Type B pancreatic cell (in vitro differentiated cells): Measurements from ENCODE around the gene NTHL1. TPM values are rescaled to one million over a fixed set of nuclear protein-coding genes. Genes with fewer than 3 reads are reported as not detected.
"Not testable (repeated sequence)": the region's sequence is repeated elsewhere in the genome, so short reads cannot be mapped to it uniquely, and the experiment has no call there.

ENCODE experiments used
- DNase-seq: peaks from one replicate; pipeline ENCODE4 v3.0.0; 2021; ENCODE audit warnings: mixed read lengths; ENCODE audit not compliant: unreplicated experiment; ENCODE audit errors: extremely low spot score
- H3K27ac Mint-ChIP-seq: 2 replicates; pipeline ENCODE4 v1.8.0; 2021; ENCODE audit warnings: mild to moderate bottlenecking, mixed read lengths
- H3K27me3 Mint-ChIP-seq: 2 replicates; pipeline ENCODE4 v1.8.0; 2021; ENCODE audit warnings: mixed read lengths
- H3K36me3 Mint-ChIP-seq: 2 replicates; pipeline ENCODE4 v1.8.0; 2021; ENCODE audit warnings: mixed read lengths
- H3K4me1 Mint-ChIP-seq: one replicate; pipeline ENCODE4 v1.8.0; 2021; ENCODE audit warnings: mixed read lengths; ENCODE audit not compliant: unreplicated experiment
- H3K4me3 Mint-ChIP-seq: 2 replicates; pipeline ENCODE4 v1.8.0; 2021; ENCODE audit warnings: mild to moderate bottlenecking, mixed read lengths
- H3K9me3 Mint-ChIP-seq: 2 replicates; pipeline ENCODE4 v1.8.0; 2021; ENCODE audit warnings: mixed read lengths
- total RNA-seq: library from RNA; stranded (reverse); gene quantifications from 2 replicates; pipeline ENCODE4 v1.2.1, GENCODE V29; 2021; ENCODE audit warnings: low replicate concordance
- TF ChIP-seq, protein P1 (sequence below): fragments of 200-600 bp; sonication (generic); conservative IDR thresholded peaks from 2 replicates; pipeline ENCODE4 v1.5.0; 2021; ENCODE audit warnings: antibody characterized with exemption, mild to moderate bottlenecking

NTHL1 gene
- total RNA-seq, 1 donor from 2014 or later = 37.6 TPM

DNA sequence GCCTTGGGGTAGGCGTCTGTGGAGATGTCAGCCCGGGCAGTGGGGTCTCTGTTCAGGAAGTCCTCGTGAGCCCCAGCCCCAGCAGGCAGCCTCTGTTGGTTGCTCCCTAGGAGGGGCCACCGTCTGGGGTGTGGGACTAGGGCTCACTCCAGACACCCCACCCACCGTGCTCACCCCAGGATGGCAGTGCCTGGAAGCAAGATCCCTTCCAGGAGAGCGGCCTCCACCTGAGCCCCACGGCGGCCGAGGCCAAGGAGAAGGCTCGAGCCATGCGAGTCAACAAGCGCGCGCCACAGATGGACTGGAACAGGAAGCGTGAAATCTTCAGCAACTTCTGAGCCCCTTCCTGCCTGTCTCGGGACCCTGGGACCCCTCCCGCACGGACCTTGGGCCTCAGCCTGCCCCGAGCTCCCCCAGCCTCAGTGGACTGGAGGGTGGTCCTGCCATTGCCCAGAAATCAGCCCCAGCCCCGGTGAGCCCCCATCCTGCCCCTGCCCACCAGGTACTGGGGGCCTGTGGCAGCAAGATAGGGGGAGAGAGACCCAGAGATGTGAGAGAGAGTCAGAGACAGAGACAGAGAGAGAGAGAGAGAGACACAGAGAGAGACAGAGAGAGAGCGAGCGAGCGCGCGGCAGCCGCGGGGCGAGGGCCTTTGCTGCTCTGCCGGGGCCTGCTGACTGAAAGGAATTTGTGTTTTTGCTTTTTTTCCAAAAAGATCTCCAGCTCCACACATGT lies 9.8 kb downstream of the NTHL1 start:
- H3K27me3 Mint-ChIP-seq = no peaks in the 10 kb centered on the region
- H3K4me1 Mint-ChIP-seq = peaks cover 10% of the 10 kb centered on the region
- no peak for DNase-seq
- peak overlapping the region; percentile 77 for H3K27ac Mint-ChIP-seq
- H3K36me3 Mint-ChIP-seq = no peaks in the 10 kb centered on the region
- no peaks in the 10 kb centered on the region for H3K9me3 Mint-ChIP-seq
- H3K4me3 Mint-ChIP-seq = peak overlapping the region; percentile 62
- TF ChIP-seq, protein P1, sequence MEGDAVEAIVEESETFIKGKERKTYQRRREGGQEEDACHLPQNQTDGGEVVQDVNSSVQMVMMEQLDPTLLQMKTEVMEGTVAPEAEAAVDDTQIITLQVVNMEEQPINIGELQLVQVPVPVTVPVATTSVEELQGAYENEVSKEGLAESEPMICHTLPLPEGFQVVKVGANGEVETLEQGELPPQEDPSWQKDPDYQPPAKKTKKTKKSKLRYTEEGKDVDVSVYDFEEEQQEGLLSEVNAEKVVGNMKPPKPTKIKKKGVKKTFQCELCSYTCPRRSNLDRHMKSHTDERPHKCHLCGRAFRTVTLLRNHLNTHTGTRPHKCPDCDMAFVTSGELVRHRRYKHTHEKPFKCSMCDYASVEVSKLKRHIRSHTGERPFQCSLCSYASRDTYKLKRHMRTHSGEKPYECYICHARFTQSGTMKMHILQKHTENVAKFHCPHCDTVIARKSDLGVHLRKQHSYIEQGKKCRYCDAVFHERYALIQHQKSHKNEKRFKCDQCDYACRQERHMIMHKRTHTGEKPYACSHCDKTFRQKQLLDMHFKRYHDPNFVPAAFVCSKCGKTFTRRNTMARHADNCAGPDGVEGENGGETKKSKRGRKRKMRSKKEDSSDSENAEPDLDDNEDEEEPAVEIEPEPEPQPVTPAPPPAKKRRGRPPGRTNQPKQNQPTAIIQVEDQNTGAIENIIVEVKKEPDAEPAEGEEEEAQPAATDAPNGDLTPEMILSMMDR = no peak

DNA sequence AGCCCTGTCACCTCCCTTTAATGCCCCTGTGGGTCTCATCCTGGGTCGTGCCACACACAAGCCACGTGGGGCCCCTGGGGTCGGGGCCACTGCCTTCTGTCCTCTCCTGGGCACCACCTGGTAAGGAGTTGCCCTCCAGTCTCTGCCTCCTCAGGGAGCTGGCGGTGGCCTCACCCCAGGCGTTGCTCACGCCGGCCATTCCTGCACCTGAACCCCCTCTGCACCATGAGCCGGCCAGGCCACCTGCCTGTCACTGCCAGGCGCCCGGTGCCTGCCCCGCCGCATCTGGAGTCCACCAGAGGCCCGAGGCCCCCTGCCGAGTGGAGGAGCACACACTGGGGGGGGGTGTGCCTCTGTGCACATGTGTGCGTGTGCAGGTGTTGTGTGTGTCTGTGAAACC lies 10.5 kb downstream of the NTHL1 start:
- TF ChIP-seq, protein P1 = no peak
- no peak for DNase-seq
- Mint-ChIP-seq H3K36me3 (no peaks in the 10 kb centered on the region), H3K27me3 (no peaks in the 10 kb centered on the region), H3K27ac (no peak overlapping the region), H3K9me3 (no peaks in the 10 kb centered on the region), H3K4me3 (no peak overlapping the region), H3K4me1 (peaks cover 10% of the 10 kb centered on the region)

DNA sequence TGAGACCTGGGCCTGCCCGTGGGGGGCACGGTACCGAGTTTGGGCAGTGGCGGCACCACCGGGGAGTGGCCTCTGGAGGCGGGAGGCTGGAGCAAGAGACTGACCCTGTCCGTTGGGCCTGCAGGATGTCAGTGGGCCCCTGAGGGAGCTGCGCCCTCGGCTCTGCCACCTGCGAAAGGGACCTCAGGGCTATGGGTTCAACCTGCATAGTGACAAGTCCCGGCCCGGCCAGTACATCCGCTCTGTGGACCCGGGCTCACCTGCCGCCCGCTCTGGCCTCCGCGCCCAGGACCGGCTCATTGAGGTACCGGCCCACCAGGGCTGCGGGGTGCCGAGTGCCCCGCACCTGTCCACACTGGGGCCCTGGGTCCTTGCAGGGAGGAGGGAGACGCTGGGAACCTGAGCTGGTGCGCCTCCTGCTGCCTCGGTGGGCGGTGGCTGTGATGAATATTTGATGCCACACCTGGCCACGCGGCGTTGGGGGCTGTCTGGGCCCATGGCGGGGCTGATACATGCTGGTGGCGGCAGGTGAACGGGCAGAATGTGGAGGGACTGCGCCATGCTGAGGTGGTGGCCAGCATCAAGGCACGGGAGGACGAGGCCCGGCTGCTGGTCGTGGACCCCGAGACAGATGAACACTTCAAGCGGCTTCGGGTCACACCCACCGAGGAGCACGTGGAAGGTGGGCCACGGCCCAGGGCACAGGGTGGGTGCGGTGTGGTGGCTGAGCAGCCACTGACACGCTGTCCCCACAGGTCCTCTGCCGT lies 11.3 kb downstream of the NTHL1 start:
- no peaks in the 10 kb centered on the region for H3K36me3 Mint-ChIP-seq
- no peak overlapping the region for H3K4me3 Mint-ChIP-seq
- TF ChIP-seq, protein P1 = no peak
- no peaks in the 10 kb centered on the region for H3K27me3 Mint-ChIP-seq
- no peaks in the 10 kb centered on the region for H3K9me3 Mint-ChIP-seq
- peak; percentile 66 for DNase-seq
- peaks cover 10% of the 10 kb centered on the region for H3K4me1 Mint-ChIP-seq
- H3K27ac Mint-ChIP-seq = no peak overlapping the region

DNA sequence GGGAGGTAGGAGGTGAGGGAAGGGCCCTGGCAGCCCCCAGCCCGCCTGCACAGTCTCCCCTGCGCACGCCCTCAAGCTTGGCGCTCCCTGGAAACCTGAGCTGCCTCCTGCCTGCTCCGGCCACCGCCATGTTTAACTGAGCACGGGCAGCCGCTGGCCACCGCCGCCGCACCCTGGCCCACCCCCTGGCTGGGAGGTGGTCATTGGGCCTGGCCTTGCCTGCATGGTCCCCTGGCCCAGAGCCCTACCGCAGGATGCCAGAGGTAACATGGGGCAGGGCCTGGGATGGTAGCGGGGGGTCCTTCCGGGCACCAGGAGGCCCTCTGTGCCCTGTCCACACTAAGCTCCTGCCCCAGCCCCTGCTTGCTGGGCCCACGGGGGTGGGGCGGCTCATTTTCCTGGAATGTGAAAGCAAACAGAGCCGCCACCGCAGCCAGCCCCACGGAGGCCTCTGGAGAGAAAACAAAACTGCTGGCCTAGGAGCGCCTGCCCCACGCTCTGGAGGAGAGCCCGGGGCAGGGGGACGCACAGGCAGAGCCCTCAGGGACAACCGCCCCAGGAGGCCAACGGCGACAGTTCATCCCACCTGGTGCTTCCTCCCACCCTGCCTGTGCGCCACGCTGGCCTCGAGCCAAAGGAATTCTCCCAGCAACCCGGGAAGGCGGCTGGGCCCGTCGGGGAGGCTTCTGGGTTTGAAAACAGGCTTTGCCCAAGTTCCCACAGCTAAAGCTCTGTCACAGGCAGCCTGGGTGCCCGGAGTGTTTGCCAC lies 12.0 kb downstream of the NTHL1 start:
- H3K9me3 Mint-ChIP-seq = no peaks in the 10 kb centered on the region
- peaks cover 10% of the 10 kb centered on the region for H3K4me1 Mint-ChIP-seq
- H3K27me3 Mint-ChIP-seq = no peaks in the 10 kb centered on the region
- DNase-seq = no peak
- no peak overlapping the region for H3K27ac Mint-ChIP-seq
- H3K36me3 Mint-ChIP-seq = no peaks in the 10 kb centered on the region
- TF ChIP-seq, protein P1 = no peak
- no peak overlapping the region for H3K4me3 Mint-ChIP-seq

DNA sequence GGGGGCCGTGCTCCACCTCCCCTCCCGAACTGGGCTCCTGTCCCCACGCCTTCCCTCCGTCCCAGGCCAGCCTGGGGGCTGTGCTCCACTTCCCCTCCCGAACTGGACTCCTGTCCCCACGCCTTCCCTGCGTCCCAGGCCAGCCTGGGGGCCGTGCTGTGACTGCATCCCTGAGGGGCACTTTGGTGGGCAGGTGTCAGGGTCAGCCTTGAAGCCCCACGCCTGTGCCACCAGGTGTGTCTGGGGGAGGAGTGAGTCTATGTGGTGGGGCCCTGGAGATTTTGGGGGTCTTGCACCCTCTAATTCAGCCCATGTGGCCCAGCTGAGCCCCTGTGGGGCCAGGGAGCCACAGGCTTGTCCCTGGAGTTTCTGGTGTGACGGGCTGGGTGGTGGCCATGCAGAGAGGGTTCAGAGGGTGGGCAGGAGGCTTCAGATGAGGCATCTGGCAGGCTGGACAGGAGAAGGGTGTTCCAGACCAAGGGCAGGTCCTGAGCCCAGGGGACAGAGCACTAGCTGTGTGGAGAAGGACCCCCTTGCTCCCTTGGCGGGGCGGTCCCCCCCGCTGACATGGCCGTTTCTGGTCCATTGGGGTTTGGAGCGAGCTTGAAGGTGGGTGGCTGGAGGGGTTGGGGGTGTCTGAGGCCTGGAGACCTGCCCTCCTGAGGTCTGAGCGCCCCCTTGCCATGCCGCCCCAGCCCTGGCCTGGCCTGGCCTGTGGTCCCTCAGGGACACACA lies 12.8 kb downstream of the NTHL1 start:
- TF ChIP-seq, protein P1 = no peak
- Mint-ChIP-seq H3K4me1 (peaks cover 10% of the 10 kb centered on the region), H3K9me3 (no peaks in the 10 kb centered on the region), H3K27ac (no peak overlapping the region), H3K4me3 (no peak overlapping the region), H3K27me3 (no peaks in the 10 kb centered on the region), H3K36me3 (no peaks in the 10 kb centered on the region)
- DNase-seq = no peak

DNA sequence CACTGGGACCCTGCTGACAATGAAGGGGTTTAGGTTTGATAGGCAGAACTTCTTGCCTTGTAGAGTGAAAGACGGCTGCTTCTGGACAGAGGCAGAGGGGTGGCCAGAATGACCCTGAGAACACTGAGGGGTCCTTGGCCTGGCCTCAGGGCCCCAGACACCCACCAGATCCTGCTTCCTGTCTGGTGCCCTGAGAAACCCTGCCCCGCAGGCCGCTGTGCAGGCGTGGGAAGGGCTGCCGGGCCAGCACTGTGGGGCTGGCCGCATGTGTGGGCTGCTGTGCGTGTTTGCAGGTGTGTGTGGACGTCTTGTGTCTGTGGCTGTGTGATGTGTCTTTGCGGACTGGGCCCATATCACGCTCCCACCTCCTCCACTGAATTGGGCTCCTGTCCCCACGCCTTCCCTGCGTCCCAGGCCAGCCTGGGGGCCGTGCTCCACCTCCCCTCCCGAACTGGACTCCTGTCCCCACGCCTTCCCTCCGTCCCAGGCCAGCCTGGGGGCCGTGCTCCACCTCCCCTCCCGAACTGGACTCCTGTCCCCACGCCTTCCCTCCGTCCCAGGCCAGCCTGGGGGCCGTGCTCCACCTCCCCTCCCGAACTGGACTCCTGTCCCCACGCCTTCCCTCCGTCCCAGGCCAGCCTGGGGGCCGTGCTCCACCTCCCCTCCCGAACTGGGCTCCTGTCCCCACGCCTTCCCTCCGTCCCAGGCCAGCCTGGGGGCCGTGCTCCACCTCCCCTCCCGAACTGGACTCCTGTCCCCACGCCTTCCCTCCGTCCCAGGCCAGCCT lies 13.5 kb downstream of the NTHL1 start:
- DNase-seq, H3K4me3 Mint-ChIP-seq, H3K9me3 Mint-ChIP-seq, H3K27me3 Mint-ChIP-seq, H3K36me3 Mint-ChIP-seq, H3K4me1 Mint-ChIP-seq: not testable (repeated sequence)
- peak overlapping the region; percentile 26 for H3K27ac Mint-ChIP-seq
